Astrocyte (in vitro differentiated cells and primary cell): ENCODE measurements around the gene ZNRF4. TPM values are rescaled to one million over a fixed set of nuclear protein-coding genes. Genes with fewer than 3 reads are reported as not detected.

Source experiments
- DNase-seq: peaks from one replicate; pipeline ENCODE4 v3.0.0-alpha.2; 2010; ENCODE audit warnings: low read depth
- FAIRE-seq: peaks from 2 replicates; lab custom pipeline; 2011; peaks lifted over from hg19 to GRCh38; lab: Jason Lieb, UNC
- H2AFZ ChIP-seq: 2 replicates; pipeline ENCODE4 v1.6.0; 2012; ENCODE audit warnings: low read depth, low read length, inconsistent platforms
- H3K27ac ChIP-seq: 2 replicates; pipeline ENCODE4 v1.5.1; 2011; ENCODE audit warnings: low read depth, low read length, inconsistent platforms
- H3K27me3 ChIP-seq: 2 replicates; pipeline ENCODE4 v1.6.0; 2011; ENCODE audit warnings: low read length, inconsistent platforms; ENCODE audit not compliant: insufficient read depth
- H3K36me3 ChIP-seq: 2 replicates; pipeline ENCODE4 v1.5.1; 2011; ENCODE audit warnings: low read length, inconsistent platforms; ENCODE audit not compliant: insufficient read depth
- H3K4me1 ChIP-seq: 2 replicates; pipeline ENCODE4 v1.5.1; 2011; ENCODE audit warnings: low read length, inconsistent platforms; ENCODE audit not compliant: insufficient read depth
- H3K4me2 ChIP-seq: 2 replicates; pipeline ENCODE4 v1.6.0; 2012; ENCODE audit warnings: low read length, inconsistent platforms
- H3K4me3 ChIP-seq: 2 replicates; pipeline ENCODE4 v1.5.1; 2011; ENCODE audit warnings: low read depth, mild to moderate bottlenecking, low read length, inconsistent platforms; ENCODE audit not compliant: insufficient read depth
- H3K79me2 ChIP-seq: 2 replicates; pipeline ENCODE4 v1.6.0; 2012; ENCODE audit warnings: mild to moderate bottlenecking, low read length, inconsistent platforms; ENCODE audit not compliant: insufficient read depth
- H3K9ac ChIP-seq: 2 replicates; pipeline ENCODE4 v1.6.0; 2012; ENCODE audit warnings: mild to moderate bottlenecking, low read length, inconsistent platforms
- H3K9me3 ChIP-seq: 2 replicates; pipeline ENCODE4 v1.5.1; 2012; ENCODE audit warnings: low read depth, mild to moderate bottlenecking, low read length, inconsistent platforms; ENCODE audit not compliant: insufficient read depth
- H4K20me1 ChIP-seq: 2 replicates; pipeline ENCODE4 v1.6.0; 2012; ENCODE audit warnings: low read length, inconsistent platforms; ENCODE audit not compliant: insufficient read depth
- H3K27ac Mint-ChIP-seq: one replicate; pipeline ENCODE4 v1.8.0; 2021; ENCODE audit warnings: mild to moderate bottlenecking, mixed read lengths; ENCODE audit not compliant: unreplicated experiment
- H3K27me3 Mint-ChIP-seq: one replicate; pipeline ENCODE4 v1.8.0; 2021; ENCODE audit warnings: low read depth, mixed read lengths; ENCODE audit not compliant: unreplicated experiment
- H3K36me3 Mint-ChIP-seq: one replicate; pipeline ENCODE4 v1.8.0; 2021; ENCODE audit warnings: low read depth, mixed read lengths; ENCODE audit not compliant: unreplicated experiment
- H3K4me1 Mint-ChIP-seq: one replicate; pipeline ENCODE4 v1.8.0; 2021; ENCODE audit warnings: low read depth, mixed read lengths; ENCODE audit not compliant: unreplicated experiment
- H3K4me3 Mint-ChIP-seq: one replicate; pipeline ENCODE4 v1.8.0; 2021; ENCODE audit warnings: mild to moderate bottlenecking, moderate library complexity, mixed read lengths; ENCODE audit not compliant: unreplicated experiment
- H3K9me3 Mint-ChIP-seq: one replicate; pipeline ENCODE4 v1.8.0; 2021; ENCODE audit warnings: mild to moderate bottlenecking, mixed read lengths; ENCODE audit not compliant: unreplicated experiment
- EZH2 ChIP-seq: IDR thresholded peaks from 2 replicates; pipeline ENCODE4 v1.6.1; 2012; ENCODE audit warnings: mild to moderate bottlenecking, low read length, inconsistent platforms; ENCODE audit not compliant: insufficient read depth
- total RNA-seq: library from RNA; stranded (reverse); gene quantifications from 2 replicates; pipeline ENCODE4 v1.2.1, GENCODE V29; 2021
- TF ChIP-seq, protein P1 (sequence below): IDR thresholded peaks from 2 replicates; pipeline ENCODE4 v1.5.1; 2011; ENCODE audit warnings: low read depth, mild to moderate bottlenecking, inconsistent platforms, low read length, moderate library complexity; ENCODE audit not compliant: insufficient read depth

The ZNRF4 gene
- total RNA-seq, 1 donor from 2014 or later = not detected

DNA sequence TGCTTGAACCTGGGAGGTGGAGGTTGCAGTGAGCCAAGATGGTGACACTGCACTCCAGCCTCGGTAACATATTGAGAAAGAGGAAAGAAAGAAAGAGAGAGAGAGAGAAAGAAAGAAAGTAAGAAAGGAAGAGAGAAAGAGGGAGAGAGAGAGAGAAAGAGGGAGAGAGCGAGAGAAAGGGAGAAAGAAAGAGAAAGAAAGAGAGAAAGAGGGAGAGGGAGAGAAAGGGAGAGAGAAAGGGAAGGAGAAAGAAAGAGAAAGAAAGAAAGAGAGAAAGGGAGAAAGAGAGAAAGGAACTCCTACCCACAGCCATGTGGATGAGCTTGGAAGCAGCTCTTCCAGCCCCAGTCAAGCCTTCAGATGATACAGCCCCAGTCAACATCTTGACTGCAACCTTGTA lies 46.7 kb downstream of the ZNRF4 start:
- peaks cover 7% of the 10 kb centered on the region for H3K9me3 ChIP-seq
- peaks cover 53% of the 10 kb centered on the region for H3K27me3 Mint-ChIP-seq
- H3K36me3 Mint-ChIP-seq = peaks cover 3% of the 10 kb centered on the region
- no peaks in the 10 kb centered on the region for H4K20me1 ChIP-seq
- H3K27ac ChIP-seq = no peak overlapping the region
- H3K4me1 ChIP-seq = no peaks in the 10 kb centered on the region
- H3K79me2 ChIP-seq = no peaks in the 10 kb centered on the region
- no peak overlapping the region for H3K4me3 Mint-ChIP-seq
- TF ChIP-seq EZH2 = no peak
- TF ChIP-seq, protein P1, sequence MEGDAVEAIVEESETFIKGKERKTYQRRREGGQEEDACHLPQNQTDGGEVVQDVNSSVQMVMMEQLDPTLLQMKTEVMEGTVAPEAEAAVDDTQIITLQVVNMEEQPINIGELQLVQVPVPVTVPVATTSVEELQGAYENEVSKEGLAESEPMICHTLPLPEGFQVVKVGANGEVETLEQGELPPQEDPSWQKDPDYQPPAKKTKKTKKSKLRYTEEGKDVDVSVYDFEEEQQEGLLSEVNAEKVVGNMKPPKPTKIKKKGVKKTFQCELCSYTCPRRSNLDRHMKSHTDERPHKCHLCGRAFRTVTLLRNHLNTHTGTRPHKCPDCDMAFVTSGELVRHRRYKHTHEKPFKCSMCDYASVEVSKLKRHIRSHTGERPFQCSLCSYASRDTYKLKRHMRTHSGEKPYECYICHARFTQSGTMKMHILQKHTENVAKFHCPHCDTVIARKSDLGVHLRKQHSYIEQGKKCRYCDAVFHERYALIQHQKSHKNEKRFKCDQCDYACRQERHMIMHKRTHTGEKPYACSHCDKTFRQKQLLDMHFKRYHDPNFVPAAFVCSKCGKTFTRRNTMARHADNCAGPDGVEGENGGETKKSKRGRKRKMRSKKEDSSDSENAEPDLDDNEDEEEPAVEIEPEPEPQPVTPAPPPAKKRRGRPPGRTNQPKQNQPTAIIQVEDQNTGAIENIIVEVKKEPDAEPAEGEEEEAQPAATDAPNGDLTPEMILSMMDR = no peak
- no peak overlapping the region for H3K27ac Mint-ChIP-seq
- no peak for DNase-seq
- H3K27me3 ChIP-seq = peaks cover 9% of the 10 kb centered on the region
- H3K4me1 Mint-ChIP-seq = no peaks in the 10 kb centered on the region
- no peak overlapping the region for H3K4me3 ChIP-seq
- no peaks in the 10 kb centered on the region for H3K36me3 ChIP-seq
- no peak for FAIRE-seq
- H3K9ac ChIP-seq = no peak overlapping the region
- H2AFZ ChIP-seq = no peak overlapping the region
- H3K9me3 Mint-ChIP-seq = peaks cover 30% of the 10 kb centered on the region
- H3K4me2 ChIP-seq = no peak overlapping the region

DNA sequence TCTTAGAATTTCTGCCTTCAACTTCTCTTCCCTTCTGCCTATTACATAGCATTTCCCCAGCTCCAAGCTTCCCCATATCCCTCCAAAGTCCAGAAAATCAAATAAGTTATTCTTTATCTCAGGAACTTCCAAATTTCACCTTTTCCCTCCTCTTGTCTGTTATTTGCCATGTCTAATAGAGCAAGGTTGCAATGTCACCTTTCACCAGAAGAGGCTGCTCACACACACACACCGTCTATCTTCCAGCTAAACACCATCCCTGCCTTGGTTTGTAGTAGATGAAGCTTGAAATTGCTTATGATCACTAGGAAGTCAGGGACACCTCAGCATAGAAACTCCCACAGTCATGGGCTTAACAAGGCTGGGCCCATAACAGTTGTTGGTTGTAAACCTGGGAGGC lies 48.4 kb downstream of the ZNRF4 start:
- Histone ChIP-seq H3K4me1 (no peaks in the 10 kb centered on the region), H4K20me1 (no peaks in the 10 kb centered on the region), H3K27me3 (peaks cover 9% of the 10 kb centered on the region), H2AFZ (no peak overlapping the region), H3K4me2 (no peak overlapping the region), H3K9ac (no peak overlapping the region), H3K4me3 (no peak overlapping the region), H3K27ac (no peak overlapping the region), H3K36me3 (no peaks in the 10 kb centered on the region), H3K79me2 (no peaks in the 10 kb centered on the region), H3K9me3 (peaks cover 7% of the 10 kb centered on the region)
- Mint-ChIP-seq H3K4me3 (no peak overlapping the region), H3K4me1 (no peaks in the 10 kb centered on the region), H3K27ac (no peak overlapping the region), H3K27me3 (peaks cover 41% of the 10 kb centered on the region), H3K9me3 (peaks cover 30% of the 10 kb centered on the region), H3K36me3 (peaks cover 3% of the 10 kb centered on the region)
- no peak for DNase-seq
- TF ChIP-seq, protein P1 = peak; percentile 8
- no peak for TF ChIP-seq EZH2
- no peak for FAIRE-seq

DNA sequence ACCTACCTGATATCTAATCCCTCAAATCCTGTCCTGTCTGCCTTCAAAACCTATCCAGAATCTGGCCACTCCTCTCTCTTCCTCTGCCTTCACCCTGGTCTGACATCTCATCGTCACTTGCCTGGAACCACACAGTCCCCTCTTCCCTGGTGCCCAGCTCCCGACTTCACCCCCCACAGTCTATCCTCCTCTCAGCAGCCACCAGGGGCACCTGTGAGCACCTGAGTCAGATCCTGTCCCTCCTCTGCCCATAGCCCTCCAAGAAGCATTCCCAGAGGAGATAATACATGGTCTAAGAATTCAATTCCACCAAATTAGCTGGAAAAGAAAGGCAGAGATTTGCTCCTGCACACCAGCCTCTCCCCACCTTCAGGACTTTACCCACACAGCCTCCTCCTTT lies 48.9 kb downstream of the ZNRF4 start:
- Histone ChIP-seq H3K9me3 (peaks cover 7% of the 10 kb centered on the region), H2AFZ (no peak overlapping the region), H3K4me3 (no peak overlapping the region), H3K4me2 (no peak overlapping the region), H4K20me1 (no peaks in the 10 kb centered on the region), H3K79me2 (no peaks in the 10 kb centered on the region), H3K27ac (no peak overlapping the region), H3K27me3 (peaks cover 9% of the 10 kb centered on the region), H3K4me1 (no peaks in the 10 kb centered on the region), H3K36me3 (no peaks in the 10 kb centered on the region), H3K9ac (no peak overlapping the region)
- Mint-ChIP-seq H3K9me3 (peaks cover 30% of the 10 kb centered on the region), H3K27ac (no peak overlapping the region), H3K4me3 (no peak overlapping the region), H3K27me3 (peaks cover 37% of the 10 kb centered on the region), H3K36me3 (peaks cover 3% of the 10 kb centered on the region), H3K4me1 (no peaks in the 10 kb centered on the region)
- TF ChIP-seq EZH2 = no peak
- TF ChIP-seq, protein P1 = no peak
- no peak for DNase-seq
- no peak for FAIRE-seq

Other genes starting within 250 kb of the ZNRF4 start
- gene PTPRS, start 114.6 kb upstream of the ZNRF4 start, total RNA-seq = 125 and 142 TPM in 2 replicates
- 0.38 and 1.4 TPM in 2 replicates for gene TINCR, start 112.5 kb downstream of the ZNRF4 start, total RNA-seq
- 50.6 and 51.9 TPM in 2 replicates for gene SAFB2, start 167.4 kb downstream of the ZNRF4 start, total RNA-seq
- 60.4 and 65.1 TPM in 2 replicates for gene SAFB, start 167.7 kb downstream of the ZNRF4 start, total RNA-seq
- gene MICOS13, start 225.1 kb downstream of the ZNRF4 start, total RNA-seq = 48.0 and 49.3 TPM in 2 replicates
- 8.4 and 9.8 TPM in 2 replicates for gene HSD11B1L, start 225.6 kb downstream of the ZNRF4 start, total RNA-seq
- gene RPL36, start 234.9 kb downstream of the ZNRF4 start, total RNA-seq = 894 and 943 TPM in 2 replicates